ENCODE data around the gene IL20. TPM values are rescaled to one million over a fixed set of nuclear protein-coding genes. Genes with fewer than 3 reads are reported as not detected.

The IL20 gene
- total RNA-seq, 1 experiment from 2014 or later: not detected

- peaks cover 16% of the 10 kb centered on the region for H3K27me3 Mint-ChIP-seq (ENCODE audit: insufficient read depth, unreplicated experiment)
- H3K36me3 Mint-ChIP-seq (ENCODE audit: insufficient read depth, unreplicated experiment): no peaks in the 10 kb centered on the region
- H3K27me3 ChIP-seq (replicated peaks; ENCODE audit: control insufficient read depth, insufficient read depth, low read length): no peaks in the 10 kb centered on the region
- CTCF ChIA-PET: no interaction called here
- POLR2A ChIA-PET: no interaction called here
- BruUV-seq (replicated peaks): no TSS peak
- no peak for DNase-seq
- no peak for TF ChIP-seq CTCF (IDR thresholded peaks at IDR 0.05; ENCODE audit: insufficient read depth in 1 of 2, low read depth in 1 of 2, low read length in 1 of 2, severe bottlenecking in 1 of 2, unreplicated experiment in 1 of 2)
- no peaks in the 10 kb centered on the region for H3K4me1 Mint-ChIP-seq (ENCODE audit: low read depth, unreplicated experiment)
- no peaks in the 10 kb centered on the region for H3K9me3 Mint-ChIP-seq (ENCODE audit: unreplicated experiment)
- no peaks in the 10 kb centered on the region for H3K36me3 ChIP-seq (ENCODE audit: control insufficient read depth, insufficient read depth, low read length)
- H3K4me3 Mint-ChIP-seq (ENCODE audit: unreplicated experiment): no peak overlapping the region
- H3K4me1 ChIP-seq: no peaks in the 10 kb centered on the region
- no peak overlapping the region for H3K27ac Mint-ChIP-seq (ENCODE audit: unreplicated experiment)
- no peak overlapping the region for H3K4me3 ChIP-seq (ENCODE audit: low read depth, low read length)
- H3K9me3 ChIP-seq: no peaks in the 10 kb centered on the region
- intact Hi-C loops (cut with micrococcal nuclease; ENCODE audit: unreplicated experiment): no loop called here
Observed at GRCh38 chr1:206829875-206830274, 35.5 kb upstream of the IL20 start.

GRCh38 chr1:206831650-206832049, 33.8 kb upstream of the IL20 start:
- intact Hi-C loops (cut with micrococcal nuclease; ENCODE audit: unreplicated experiment): no loop called here
- peaks cover 14% of the 10 kb centered on the region for H3K27me3 Mint-ChIP-seq (ENCODE audit: insufficient read depth, unreplicated experiment)
- no peaks in the 10 kb centered on the region for H3K4me1 Mint-ChIP-seq (ENCODE audit: low read depth, unreplicated experiment)
- Histone ChIP-seq H3K9me3 (no peaks in the 10 kb centered on the region), H3K27me3 (replicated peaks; ENCODE audit: control insufficient read depth, insufficient read depth, low read length) (no peaks in the 10 kb centered on the region), H3K4me1 (no peaks in the 10 kb centered on the region), H3K36me3 (ENCODE audit: control insufficient read depth, insufficient read depth, low read length) (no peaks in the 10 kb centered on the region), H3K4me3 (ENCODE audit: low read depth, low read length) (no peak overlapping the region)
- BruUV-seq (replicated peaks): no TSS peak
- TF ChIP-seq CTCF (IDR thresholded peaks at IDR 0.05; ENCODE audit: insufficient read depth in 1 of 2, low read depth in 1 of 2, low read length in 1 of 2, severe bottlenecking in 1 of 2, unreplicated experiment in 1 of 2): no peak
- DNase-seq: no peak
- no peaks in the 10 kb centered on the region for H3K36me3 Mint-ChIP-seq (ENCODE audit: insufficient read depth, unreplicated experiment)
- no peak overlapping the region for H3K4me3 Mint-ChIP-seq (ENCODE audit: unreplicated experiment)
- ChIA-PET CTCF (no interaction called here), POLR2A (interaction anchor here (0.6 kb wide), 1 partner anchor 119 kb away, joined by 3 read pairs; no protein-coding TSS in a partner anchor)
- no peak overlapping the region for H3K27ac Mint-ChIP-seq (ENCODE audit: unreplicated experiment)
- no peaks in the 10 kb centered on the region for H3K9me3 Mint-ChIP-seq (ENCODE audit: unreplicated experiment)

GRCh38 chr1:206832352-206832880, 33.0 kb upstream of the IL20 start:
- CTCF ChIA-PET: no interaction called here
- H3K27me3 Mint-ChIP-seq (ENCODE audit: insufficient read depth, unreplicated experiment): peaks cover 16% of the 10 kb centered on the region

More at GRCh38 chr1:206832352-206832880, 33.0 kb upstream of the IL20 start:
- no peaks in the 10 kb centered on the region for H3K4me1 Mint-ChIP-seq (ENCODE audit: low read depth, unreplicated experiment)
- no peak for DNase-seq
- no peak for TF ChIP-seq CTCF (IDR thresholded peaks at IDR 0.05; ENCODE audit: insufficient read depth in 1 of 2, low read depth in 1 of 2, low read length in 1 of 2, severe bottlenecking in 1 of 2, unreplicated experiment in 1 of 2)
- BruUV-seq (replicated peaks): no TSS peak
- no peaks in the 10 kb centered on the region for H3K9me3 Mint-ChIP-seq (ENCODE audit: unreplicated experiment)
- H3K9me3 ChIP-seq: no peaks in the 10 kb centered on the region
- no peak overlapping the region for H3K4me3 ChIP-seq (ENCODE audit: low read depth, low read length)
- POLR2A ChIA-PET: no interaction called here
- H3K27ac Mint-ChIP-seq (ENCODE audit: unreplicated experiment): no peak overlapping the region
- H3K36me3 ChIP-seq (ENCODE audit: control insufficient read depth, insufficient read depth, low read length): no peaks in the 10 kb centered on the region
- H3K4me3 Mint-ChIP-seq (ENCODE audit: unreplicated experiment): no peak overlapping the region
- peaks cover under 1% of the 10 kb centered on the region; the same call in 1 of the 2 replicates for H3K27me3 ChIP-seq (replicated peaks; ENCODE audit: control insufficient read depth, insufficient read depth, low read length)
- no peaks in the 10 kb centered on the region for H3K36me3 Mint-ChIP-seq (ENCODE audit: insufficient read depth, unreplicated experiment)
- intact Hi-C loops (cut with micrococcal nuclease; ENCODE audit: unreplicated experiment): no loop called here
- no peaks in the 10 kb centered on the region for H3K4me1 ChIP-seq

Measured in Caco-2 (cell line).